Muscle of arm (tissue), 14 donors: ENCODE data around the gene KCNMA1. TPM values are rescaled to one million over a fixed set of nuclear protein-coding genes. Genes with fewer than 3 reads are reported as not detected.
"Not testable (repeated sequence)": the region's sequence is repeated elsewhere in the genome, so short reads cannot be mapped to it uniquely, and the experiment has no call there.

Source experiments
- DNase-seq: peaks from one replicate; pipeline ENCODE4 v3.0.0-alpha.2; 2013
- long read RNA-seq, 11 donors: transcript quantifications; one replicate each; lab custom pipeline, GENCODE V29; 2026
- polyA plus RNA-seq, 12 donors: library from polyadenylated mRNA; unstranded; fragments of 120-200 nt; gene quantifications; one replicate each; pipeline ENCODE4 v1.2.1, GENCODE V29; 2013; ENCODE audit not compliant: insufficient read length in 12 of 12

KCNMA1 gene
- polyA plus RNA-seq: 10 to 100 TPM in 11 of 12 donors, not detected in 1; 12.3 to 20.1 (median 16.4) TPM
- long read RNA-seq, donor 1, transcript KCNMA1-219 (2 exons, 2,963 nt): major isoform, 7 of 9 reads
- long read RNA-seq, donor 1, partial matches to known transcripts: 0 of 9 reads
- long read RNA-seq, donor 1, other reads (novel, unspliced or antisense): 0 of 9 reads
- long read RNA-seq, donor 2, partial matches to known transcripts: 0 of 3 reads
- long read RNA-seq, donor 2, other reads (novel, unspliced or antisense): 0 of 3 reads
- long read RNA-seq, donor 3, partial matches to known transcripts: 0 of 3 reads
- long read RNA-seq, donor 3, other reads (novel, unspliced or antisense): 0 of 3 reads
- long read RNA-seq, donor 4, partial matches to known transcripts: 0 of 1 reads
- long read RNA-seq, donor 4, other reads (novel, unspliced or antisense): 0 of 1 reads
- long read RNA-seq, donor 5: 0 reads
- long read RNA-seq, donor 6, partial matches to known transcripts: 0 of 1 reads
- long read RNA-seq, donor 6, other reads (novel, unspliced or antisense): 0 of 1 reads
- long read RNA-seq, donor 7, partial matches to known transcripts: 0 of 2 reads
- long read RNA-seq, donor 7, other reads (novel, unspliced or antisense): 0 of 2 reads
- long read RNA-seq, donor 8, transcript KCNMA1-219 (2 exons, 2,963 nt): major isoform, 7 of 8 reads
- long read RNA-seq, donor 8, partial matches to known transcripts: 0 of 8 reads
- long read RNA-seq, donor 8, other reads (novel, unspliced or antisense): 0 of 8 reads
- long read RNA-seq, donor 9, partial matches to known transcripts: 0 of 3 reads
- long read RNA-seq, donor 9, other reads (novel, unspliced or antisense): 0 of 3 reads
- long read RNA-seq, donor 10, partial matches to known transcripts: 0 of 2 reads
- long read RNA-seq, donor 10, other reads (novel, unspliced or antisense): 0 of 2 reads
- long read RNA-seq, donor 11, partial matches to known transcripts: 0 of 1 reads
- long read RNA-seq, donor 11, other reads (novel, unspliced or antisense): 0 of 1 reads

DNA sequence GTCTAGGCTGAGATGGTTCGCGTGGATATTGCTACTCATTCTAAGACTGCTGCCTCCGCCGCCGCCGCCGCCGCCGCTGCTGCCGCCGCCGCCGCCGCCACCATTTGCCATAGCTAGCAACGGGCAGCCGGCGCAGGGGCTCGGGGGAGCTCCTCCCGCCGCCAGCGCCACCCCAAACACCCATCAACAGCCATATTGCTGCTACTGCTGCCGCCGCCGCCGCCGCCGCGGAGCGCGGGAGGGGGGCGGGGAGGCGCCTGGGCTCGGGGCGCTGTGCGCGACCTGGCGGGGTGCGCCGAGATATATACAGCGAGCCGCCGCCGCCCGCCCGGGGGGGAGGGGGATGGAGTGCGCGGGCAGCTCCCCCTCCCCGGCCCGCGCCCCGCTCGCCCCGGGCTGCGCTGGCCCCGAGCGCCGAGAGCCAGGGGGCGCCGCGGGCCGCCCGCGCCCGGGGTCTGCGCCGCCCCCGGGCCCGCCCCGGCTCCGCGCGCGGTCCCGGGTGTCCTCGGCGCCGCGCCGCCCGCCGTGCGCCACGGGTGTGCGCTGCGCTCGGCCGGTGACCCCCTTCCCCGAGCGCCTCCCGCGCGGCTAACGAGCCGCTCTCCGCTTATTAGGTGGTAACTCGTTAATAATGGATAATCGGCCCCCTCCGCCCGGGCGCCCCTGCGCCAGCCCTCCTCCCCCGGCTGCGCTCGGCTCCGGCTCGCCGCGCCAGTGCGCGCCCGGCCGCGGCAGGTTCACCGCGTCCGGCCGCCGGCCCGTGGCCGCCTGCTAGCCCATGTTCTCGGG is at the start of gene KCNMA1:
KCNMA1 (minus strand) TSS at position 277 of the 789 bp plus-strand sequence.
- peak; percentile 26 for DNase-seq

DNA sequence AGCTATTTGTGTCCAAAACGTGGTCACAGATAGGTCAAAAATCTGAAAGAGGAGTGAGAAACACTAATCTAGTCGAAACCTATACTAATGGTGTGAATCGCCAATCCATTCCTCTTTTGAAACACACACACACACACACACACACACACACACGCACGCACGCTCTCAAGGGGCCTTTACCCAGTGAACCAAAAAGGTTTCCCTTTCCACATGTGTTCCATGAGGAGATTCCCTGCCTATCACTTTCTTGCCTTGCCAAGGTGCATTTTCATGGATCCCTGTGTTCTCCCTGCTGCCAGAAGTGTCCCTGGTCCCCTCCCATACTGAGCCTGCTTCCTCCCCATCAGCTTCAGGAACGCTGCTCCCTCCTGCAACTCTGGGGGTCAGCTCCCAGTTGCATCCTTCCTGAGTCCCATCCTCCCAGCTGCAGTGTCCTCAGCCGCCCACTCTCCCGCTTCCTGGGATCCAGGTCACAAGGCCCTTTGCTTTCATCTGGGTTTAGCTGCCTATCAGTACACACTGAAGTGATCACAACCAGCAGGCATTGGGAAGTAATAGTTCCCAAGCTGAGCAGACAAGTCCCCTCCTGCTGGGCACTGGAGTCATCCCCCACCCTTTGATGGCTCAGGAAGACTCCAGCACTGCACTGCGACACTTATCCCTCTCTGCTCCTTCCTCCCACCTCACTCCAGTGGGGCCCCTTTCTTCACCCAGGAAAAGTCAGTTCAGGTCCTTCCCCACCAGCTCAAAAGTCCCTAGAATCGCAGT is 49.2 kb upstream of the KCNMA1 start:
- no peak for DNase-seq

DNA sequence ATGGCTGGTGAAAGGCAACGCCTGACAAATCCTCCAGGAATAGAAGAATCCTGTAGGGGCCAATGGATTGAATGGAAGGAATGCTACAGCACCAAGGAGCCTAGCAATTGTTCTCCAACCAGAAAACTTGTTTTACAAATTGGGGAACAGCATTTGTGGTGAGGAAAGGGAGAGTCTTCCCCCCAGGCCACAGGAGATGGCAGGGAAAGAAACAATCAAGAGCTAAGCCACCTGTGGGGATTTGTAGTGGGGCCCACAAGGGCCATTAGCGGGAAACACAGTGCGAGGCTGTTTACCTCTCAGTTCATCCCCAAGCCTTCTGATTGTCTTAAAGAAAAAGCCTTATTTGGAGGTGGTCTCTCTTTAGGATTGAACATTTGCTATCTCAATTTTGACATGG is 48.5 kb upstream of the KCNMA1 start:
- DNase-seq: no peak

DNA sequence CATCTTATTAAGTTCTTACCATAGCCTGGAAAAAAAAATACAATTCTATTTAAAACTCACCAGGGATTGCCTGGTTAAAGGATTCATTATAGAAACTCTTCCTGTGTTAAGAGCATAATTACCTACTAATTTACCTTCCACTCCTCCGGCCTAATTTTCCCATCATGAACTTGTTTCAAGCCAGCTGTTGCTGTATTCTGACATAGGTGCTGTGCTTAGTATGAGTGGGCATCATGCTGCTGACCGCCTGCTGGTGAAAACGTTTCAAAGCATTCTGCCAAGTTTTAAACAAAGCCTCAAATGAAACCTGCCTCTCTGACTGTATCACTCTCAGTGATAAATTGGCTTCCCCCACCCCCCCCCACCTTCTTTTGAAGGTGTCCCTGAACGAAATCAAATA is 47.8 kb upstream of the KCNMA1 start:
- no peak for DNase-seq

DNA sequence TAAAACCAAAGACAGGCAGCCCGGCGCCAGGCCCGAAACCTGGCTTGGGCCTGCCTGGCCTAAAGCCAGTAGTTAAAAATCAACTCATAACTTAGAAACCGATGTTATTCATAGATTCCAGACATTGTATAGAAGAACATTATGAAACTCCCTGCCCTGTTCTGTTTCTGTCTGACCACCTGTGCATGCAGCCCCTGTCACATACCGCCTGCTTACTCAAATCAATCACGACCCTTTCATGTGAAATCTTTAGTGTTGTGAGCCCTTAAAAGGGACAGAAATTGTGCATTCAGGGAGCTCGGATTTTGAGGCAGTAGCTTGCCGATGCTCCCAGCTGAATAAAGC is 45.5 kb upstream of the KCNMA1 start:
- not testable (repeated sequence) for DNase-seq

DNA sequence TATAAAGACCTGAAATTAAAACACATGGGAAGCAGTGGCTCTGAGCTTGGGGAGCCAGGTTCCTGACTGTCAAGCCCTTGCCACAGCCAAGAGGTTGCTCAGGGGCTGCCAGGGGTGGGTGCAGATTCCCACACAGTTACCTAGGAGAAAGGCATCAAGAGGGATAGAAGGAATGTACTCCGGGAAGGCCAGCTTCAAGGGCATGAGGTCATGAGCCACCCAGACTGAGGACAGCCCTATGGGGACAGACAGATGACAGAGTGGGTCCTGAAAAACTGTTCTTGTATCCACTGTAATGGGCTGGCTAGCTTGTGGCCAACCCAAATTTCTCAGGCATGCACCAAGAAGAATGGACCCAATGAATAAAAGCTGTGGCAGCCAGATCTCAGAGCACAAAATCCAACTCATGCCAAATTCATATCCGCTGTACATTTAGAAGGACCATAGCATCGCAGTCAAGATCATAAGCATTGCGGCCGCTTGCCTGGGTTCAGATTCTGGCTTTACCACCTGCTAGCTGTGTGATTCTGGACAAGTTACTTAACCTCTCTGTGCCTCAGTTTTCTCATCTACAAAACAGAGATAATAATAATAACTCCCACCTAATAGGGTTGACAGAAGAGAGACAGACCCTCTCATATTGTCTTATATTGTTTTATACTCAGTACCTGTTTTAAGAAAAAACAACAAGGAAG is 44.9 kb upstream of the KCNMA1 start:
- no peak for DNase-seq

DNA sequence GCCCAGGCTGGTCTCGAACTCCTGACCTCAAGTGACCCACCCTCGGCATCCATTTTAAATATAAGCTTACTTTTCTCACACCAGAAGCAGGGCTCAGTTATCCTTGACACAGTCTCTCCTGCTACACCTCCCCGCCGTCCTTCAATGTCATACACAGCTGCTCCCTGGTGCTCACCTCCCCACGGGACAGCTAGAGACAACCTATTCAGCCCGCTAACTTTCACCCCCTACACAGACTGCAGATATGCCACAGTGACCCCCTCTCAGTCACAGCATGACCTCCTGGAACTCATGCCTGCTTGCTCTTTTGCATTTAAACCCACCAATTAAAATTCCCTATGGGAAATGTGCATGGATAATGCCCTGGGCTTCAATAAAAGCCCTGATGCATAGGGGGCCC is 44.2 kb upstream of the KCNMA1 start:
- DNase-seq: no peak

DNA sequence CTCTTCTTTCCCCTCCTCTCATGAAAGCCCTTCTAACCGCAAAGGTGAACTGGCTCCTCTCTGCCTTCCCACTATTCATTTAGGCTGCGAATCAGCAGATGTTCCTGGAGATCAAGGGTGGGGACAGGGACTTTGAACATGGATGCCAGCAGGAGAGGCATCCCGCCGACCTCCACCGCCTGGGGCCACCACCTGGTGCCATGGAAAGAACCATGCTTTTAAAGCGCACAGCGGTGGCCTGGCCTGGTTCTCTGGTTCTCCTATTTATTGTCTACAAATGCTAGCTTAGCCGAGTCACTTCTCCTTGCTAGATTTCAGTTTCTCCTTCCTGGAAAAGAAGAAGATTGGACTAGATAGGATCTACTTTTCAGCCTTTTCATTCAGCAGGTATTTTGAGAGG is 43.2 kb upstream of the KCNMA1 start:
- DNase-seq: no peak

DNA sequence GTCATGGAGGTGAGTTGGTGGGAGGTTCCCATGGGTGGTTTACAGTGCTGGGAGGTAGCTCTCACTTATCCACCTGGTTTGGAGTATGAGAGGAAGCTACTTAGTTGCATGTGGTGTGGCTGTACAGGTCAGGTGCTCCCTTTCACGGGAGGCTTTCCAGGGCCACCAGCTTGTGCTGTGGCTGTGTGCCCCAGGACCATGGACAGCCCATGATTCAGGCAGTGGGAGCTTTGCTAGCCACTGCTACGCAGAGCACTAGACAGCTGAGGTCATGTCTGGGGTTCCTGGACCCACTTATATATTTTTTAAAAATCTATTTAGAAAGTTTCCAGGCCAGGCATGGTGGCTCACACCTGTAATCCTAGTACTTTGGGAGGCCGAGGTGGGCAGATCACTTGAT is 42.5 kb upstream of the KCNMA1 start:
- no peak for DNase-seq

DNA sequence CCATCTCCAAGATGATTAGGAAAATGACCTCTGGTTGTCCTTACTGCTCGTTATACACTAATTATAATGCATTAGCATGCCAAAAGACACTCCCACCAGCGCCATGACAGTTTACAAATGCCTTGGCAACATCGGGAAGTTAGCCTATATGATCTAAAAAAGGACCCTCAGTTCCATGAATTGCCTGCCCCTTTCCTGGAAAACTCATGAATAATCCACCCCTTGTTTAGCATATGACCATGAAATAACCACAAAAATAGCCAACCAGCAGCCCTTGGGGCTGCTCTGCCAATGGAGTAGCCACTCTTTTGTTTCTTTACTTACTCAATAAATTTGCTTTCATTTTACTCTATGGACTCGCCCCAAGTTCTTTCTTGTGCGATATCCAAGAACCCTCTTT is 41.6 kb upstream of the KCNMA1 start:
- no peak for DNase-seq

DNA sequence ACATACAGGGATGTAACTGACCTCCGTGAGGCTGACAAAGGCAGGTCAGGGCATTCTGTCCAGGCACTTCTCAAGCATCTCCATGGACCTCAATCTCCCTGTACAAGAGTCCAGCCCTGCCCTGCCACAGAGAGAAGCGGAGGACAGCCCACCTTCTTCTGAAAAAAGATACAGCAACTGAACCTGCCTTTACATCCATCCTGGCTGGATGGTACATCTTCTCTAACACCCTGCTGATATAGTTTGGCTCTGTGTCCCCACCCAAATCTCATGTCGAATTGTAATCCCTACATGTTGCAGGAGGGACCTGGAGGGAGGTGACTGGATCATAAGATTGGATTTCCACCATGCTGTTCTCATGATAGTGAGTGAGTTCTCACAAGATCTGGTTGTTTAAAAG is 40.5 kb upstream of the KCNMA1 start:
- DNase-seq: no peak

DNA sequence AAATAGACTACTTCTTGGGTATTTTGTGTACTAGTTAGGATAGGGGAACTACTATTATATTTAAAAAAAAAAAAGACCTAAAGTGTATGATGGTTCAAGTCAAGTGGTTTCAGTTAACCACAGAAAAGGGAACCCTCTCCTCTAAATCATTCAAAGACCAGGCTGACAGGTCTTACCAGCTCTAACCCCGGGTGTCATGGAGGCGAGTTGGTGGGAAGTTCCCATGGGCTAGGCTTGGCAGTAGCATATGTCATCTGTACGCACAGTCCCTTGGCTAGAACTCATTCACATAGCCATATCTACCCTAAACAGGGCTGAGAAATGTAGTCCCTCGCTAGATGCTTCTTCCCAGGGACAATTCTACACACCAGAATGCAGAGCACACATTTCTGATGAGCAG is 37.7 kb upstream of the KCNMA1 start:
- DNase-seq: no peak

DNA sequence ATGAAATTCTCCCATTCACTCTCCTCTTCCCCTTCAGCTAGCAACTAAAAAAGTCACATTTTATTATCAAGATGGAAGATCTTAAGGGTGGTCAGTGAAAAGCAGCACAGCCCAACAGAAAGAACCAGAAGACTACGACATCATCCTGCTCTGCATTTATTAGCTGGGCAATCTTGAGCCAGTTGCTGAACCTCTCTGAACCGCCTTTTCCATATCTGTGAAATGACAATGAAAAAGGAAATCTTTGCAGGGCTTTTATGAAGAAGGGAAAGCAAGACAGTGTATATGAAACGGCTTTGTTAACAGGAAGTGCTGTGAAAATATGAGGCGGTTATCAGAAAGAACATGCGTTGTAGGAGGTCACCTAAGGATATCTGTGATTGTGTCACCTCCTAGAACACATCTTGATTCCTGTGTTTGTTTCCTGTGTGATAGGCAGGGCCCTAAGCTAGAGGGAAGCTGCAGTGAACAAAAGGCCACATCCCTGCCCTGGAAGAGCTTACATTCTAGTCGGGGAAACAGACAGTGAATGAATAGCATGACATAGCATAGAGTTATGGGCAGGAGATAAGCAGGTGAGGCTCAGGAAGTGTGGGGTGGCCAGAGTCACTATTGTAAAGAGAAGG is 36.0 kb upstream of the KCNMA1 start:
- no peak for DNase-seq

DNA sequence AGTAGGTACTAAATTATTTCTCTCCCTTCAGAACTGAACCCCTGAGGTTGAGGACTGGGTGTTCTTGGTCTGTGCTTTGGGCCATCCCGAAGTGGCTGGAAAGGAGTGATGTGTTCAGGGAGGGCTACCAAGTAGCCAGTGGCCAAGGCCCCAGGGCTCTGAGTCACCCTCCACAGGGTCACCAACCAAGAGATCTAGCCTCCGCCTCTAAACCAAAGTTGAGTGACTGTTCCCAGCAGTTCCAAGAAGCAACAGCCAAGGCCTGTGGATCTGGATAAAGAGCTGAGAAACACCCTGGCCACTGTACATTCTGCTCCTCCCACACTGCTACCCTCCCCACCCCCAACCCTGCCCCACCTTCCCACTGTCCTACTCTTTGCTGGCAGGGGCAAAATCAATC is 35.5 kb upstream of the KCNMA1 start:
- DNase-seq: no peak

DNA sequence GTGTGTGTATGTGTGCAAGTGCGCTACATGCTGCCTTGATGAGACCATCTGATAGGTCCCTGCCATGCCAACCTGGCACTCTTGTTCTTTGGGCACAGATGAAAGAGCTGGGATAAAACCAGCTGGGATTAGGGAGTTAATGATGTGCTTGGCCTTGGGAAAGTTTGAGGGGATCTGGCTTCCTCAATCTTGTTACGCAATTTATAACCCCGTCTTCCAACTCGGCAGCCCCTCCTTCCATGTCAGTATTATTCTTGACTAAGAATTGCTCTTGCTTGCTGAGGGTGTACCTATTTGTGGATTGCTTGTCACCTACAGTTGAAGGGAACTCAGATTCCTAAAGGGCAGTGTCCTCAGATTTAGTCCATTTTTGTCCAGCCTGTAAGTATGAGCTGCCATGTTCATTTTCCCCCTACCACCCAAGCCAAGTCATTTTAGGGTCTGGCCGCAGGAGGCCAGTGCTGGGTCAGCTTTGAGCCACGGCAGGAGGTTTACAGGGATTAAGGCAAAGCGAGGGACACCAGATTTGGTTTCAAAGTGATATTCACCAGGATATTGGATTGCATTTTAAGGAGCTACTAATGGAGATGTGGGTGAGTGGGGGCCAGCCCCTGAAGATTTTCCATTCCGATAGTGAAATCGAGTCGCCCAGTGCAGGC is 34.1 kb upstream of the KCNMA1 start:
- DNase-seq: no peak

DNA sequence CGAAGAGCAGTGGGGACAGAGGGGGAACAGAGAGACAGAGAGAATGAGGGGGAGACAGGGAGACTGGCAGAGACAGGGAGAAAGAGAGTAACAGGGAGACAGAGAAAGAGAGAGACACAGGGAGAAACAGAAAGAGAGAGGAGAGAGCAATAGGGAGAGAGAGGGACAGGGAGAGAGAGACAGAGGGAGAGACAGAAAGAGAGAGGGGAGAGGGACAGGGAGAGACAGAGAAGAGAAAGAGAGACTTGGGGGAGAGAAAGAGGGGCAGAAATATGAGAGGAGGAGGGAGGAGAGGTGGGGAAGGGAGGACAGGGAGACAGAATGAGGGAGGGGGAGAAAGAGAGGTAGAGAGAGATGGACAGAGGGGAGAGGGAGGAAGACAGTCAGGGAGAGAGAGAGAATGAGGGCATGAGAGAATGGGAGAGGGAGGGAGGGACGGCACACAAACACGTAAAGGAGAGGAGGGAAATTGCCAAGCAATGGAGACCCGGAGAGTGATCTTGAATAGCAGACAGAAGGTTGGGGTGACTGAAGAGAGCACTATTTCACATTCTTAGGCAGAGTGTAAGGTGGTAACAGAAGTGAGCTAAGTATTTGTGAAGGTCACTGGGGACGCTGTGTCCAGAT is 33.3 kb upstream of the KCNMA1 start:
- DNase-seq: no peak

DNA sequence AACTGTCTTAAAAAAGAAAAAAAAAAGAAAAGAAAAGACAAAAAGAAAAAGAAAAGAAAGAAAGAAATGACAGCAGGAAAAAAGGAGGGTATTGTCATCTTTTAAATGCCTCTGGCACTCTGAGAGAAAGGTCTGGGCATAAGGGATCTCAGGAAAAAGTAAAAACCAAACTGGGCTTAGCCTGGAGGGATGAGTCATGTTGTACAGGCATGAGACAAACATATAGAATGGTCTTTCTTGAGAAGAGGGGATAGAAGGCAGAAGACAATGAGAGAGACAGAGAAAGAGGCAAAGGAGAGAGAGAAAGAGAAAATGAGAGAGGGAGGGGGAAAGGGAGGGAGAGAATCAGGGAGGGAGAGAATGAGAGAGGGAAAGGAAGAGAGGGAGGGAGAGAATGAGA is 32.3 kb upstream of the KCNMA1 start:
- no peak for DNase-seq

DNA sequence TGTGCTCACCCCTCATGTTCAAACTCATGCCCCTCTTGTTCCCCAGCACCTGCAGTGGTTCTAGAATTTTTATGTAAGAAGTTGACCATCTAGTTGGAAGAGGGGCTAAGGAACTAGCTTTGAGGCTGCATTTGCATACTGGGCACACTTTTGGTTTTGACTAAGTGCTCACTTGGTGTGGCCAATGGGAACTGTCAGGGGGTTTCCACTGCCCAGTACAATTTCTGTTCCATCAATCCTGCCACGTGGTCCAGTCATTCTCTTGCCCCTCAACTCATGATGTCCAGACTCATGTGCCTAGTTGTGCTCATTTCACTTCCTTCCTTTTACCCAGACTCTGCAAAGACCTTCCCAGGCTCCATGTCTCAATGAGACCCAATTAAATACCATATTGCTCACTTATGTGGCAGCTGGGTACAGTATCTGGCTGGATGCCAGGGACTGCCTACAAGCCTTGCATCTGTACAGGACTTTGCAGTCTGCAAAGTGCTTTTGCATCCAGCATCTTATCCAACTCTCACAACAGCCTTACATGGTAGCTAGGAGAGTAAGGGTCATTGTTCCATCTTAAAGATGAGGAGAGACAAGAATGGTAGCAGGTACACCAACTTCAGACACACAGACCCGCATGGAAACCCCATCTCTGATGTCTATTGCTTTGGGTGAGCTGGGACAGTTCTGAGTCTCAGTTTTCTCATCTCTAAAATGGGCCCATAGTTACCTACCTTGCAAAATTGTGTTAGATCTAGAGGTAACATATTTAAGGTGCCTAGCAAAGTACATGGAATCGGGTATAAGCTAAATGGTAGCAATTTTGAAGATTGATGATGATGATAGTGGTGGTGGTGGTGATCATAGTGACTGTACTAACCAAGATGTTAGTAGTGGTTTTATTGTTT is 30.1 kb upstream of the KCNMA1 start:
- DNase-seq: no peak
